Measurements from ENCODE around the gene SMIM17.

GRCh38 chr19:56699552-56699951, 56.6 kb downstream of the SMIM17 start:
- TF ChIP-seq CSDC2 (CRISPR knock-in tag; IDR thresholded peaks at IDR 0.05) (no peak), PATZ1 (CRISPR knock-in tag; IDR thresholded peaks at IDR 0.05; ENCODE audit: borderline replicate concordance) (no peak)

Measured in SK-N-SH treated with all-trans-retinoic acid at 6 μM for 48 hours (cell line).